ENCODE results near the gene SVOP.
"Not testable (repeated sequence)": the region's sequence is repeated elsewhere in the genome, so short reads cannot be mapped to it uniquely, and the experiment has no call there.

DNA sequence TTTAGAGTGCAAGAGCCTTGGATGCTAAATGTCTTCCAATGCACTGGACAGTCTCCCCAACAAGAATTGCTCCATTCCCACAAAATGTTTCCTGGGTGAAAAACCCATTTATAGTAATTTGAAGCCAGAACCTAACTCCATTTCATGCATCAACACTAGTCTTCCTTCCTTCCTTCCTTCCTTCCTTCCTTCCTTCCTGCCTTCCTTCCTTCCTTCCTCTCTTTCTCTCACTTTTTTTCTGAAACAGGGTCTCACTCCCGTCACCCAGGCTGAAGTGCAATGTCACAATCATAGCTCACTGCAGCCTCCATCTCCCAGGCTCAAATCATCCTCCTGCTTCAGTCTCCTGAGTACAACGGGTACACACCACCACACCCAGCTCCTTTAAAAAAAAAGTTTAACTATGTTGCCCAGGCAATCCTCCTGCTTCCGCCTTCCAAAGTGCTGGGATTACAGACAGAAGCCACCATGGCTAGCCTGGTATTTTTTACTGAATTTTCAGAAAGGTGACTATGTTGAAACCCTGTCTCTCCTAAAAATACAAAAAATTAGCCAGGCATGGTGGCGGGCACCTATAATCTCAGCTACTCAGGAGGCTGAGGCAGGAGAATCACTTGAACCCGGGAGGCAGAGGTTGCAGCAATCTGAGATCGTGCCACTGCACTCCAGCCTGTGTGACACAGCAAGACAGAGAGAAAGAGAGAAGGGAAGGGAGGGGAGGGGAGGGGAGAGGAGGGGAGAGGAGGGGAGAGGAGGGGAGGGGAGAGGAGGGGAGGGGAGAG lies 161.5 kb downstream of the SVOP start:
- TF ChIP-seq, protein P1, sequence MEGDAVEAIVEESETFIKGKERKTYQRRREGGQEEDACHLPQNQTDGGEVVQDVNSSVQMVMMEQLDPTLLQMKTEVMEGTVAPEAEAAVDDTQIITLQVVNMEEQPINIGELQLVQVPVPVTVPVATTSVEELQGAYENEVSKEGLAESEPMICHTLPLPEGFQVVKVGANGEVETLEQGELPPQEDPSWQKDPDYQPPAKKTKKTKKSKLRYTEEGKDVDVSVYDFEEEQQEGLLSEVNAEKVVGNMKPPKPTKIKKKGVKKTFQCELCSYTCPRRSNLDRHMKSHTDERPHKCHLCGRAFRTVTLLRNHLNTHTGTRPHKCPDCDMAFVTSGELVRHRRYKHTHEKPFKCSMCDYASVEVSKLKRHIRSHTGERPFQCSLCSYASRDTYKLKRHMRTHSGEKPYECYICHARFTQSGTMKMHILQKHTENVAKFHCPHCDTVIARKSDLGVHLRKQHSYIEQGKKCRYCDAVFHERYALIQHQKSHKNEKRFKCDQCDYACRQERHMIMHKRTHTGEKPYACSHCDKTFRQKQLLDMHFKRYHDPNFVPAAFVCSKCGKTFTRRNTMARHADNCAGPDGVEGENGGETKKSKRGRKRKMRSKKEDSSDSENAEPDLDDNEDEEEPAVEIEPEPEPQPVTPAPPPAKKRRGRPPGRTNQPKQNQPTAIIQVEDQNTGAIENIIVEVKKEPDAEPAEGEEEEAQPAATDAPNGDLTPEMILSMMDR (IDR thresholded peaks at IDR 0.05 in 2 of 3, conservative IDR thresholded peaks at IDR 0.05 in 1 of 3; ENCODE audit: borderline replicate concordance in 1 of 3, insufficient read depth in 1 of 3, low read depth in 2 of 3, low read length in 2 of 3) = not testable (repeated sequence)
- TF ChIP-seq TCF7L2 (IDR thresholded peaks at IDR 0.05; ENCODE audit: borderline replicate concordance, extremely low read depth, insufficient read depth, insufficient read length); EGR1 (IDR thresholded peaks at IDR 0.05; ENCODE audit: low read depth); EZH2phosphoT487 (IDR thresholded peaks at IDR 0.05; ENCODE audit: borderline replicate concordance); EZH2 (IDR thresholded peaks at IDR 0.05); YY1 (IDR thresholded peaks at IDR 0.05; ENCODE audit: extremely low read depth, insufficient replicate concordance, low read depth, low read length): not testable (repeated sequence)
- TF ChIP-seq, protein P2, sequence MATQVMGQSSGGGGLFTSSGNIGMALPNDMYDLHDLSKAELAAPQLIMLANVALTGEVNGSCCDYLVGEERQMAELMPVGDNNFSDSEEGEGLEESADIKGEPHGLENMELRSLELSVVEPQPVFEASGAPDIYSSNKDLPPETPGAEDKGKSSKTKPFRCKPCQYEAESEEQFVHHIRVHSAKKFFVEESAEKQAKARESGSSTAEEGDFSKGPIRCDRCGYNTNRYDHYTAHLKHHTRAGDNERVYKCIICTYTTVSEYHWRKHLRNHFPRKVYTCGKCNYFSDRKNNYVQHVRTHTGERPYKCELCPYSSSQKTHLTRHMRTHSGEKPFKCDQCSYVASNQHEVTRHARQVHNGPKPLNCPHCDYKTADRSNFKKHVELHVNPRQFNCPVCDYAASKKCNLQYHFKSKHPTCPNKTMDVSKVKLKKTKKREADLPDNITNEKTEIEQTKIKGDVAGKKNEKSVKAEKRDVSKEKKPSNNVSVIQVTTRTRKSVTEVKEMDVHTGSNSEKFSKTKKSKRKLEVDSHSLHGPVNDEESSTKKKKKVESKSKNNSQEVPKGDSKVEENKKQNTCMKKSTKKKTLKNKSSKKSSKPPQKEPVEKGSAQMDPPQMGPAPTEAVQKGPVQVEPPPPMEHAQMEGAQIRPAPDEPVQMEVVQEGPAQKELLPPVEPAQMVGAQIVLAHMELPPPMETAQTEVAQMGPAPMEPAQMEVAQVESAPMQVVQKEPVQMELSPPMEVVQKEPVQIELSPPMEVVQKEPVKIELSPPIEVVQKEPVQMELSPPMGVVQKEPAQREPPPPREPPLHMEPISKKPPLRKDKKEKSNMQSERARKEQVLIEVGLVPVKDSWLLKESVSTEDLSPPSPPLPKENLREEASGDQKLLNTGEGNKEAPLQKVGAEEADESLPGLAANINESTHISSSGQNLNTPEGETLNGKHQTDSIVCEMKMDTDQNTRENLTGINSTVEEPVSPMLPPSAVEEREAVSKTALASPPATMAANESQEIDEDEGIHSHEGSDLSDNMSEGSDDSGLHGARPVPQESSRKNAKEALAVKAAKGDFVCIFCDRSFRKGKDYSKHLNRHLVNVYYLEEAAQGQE (IDR thresholded peaks at IDR 0.05; ENCODE audit: low read depth) = not testable (repeated sequence)
- TF ChIP-seq, protein P3, sequence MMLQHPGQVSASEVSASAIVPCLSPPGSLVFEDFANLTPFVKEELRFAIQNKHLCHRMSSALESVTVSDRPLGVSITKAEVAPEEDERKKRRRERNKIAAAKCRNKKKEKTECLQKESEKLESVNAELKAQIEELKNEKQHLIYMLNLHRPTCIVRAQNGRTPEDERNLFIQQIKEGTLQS (IDR thresholded peaks at IDR 0.05) = not testable (repeated sequence)

All from HCT116 (cell line).